Testis (tissue), 2 donors: ENCODE data around the gene PPP1R27.

ENCODE experiments used
- CTCF ChIP-seq, 3 experiments: fragments of 450-650 bp in 2 of 3; fragments of 200-600 bp in 1 of 3; sonication (generic) in 1 of 3; IDR thresholded peaks; one replicate each; pipeline ENCODE4 v1.5.1; 2016 to 2019; ENCODE audit warnings: antibody characterized with exemption in 3 of 3, mild to moderate bottlenecking in 2 of 3, moderate library complexity in 1 of 3
- POLR2A ChIP-seq: fragments of 450-650 bp; IDR thresholded peaks from one replicate; pipeline ENCODE4 v1.6.1; 2017; ENCODE audit warnings: antibody characterized with exemption, mild to moderate bottlenecking, moderate library complexity

GRCh38 chr17:81841866-81842265 lies 7.0 kb upstream of the PPP1R27 start:
- TF ChIP-seq POLR2A (no peak), CTCF (IDR thresholded peaks at IDR 0.05) (no peak)
